Measurements from ENCODE around the gene AP1B1. TPM values are rescaled to one million over a fixed set of nuclear protein-coding genes. Genes with fewer than 3 reads are reported as not detected.

AP1B1 gene
- total and polyA plus RNA-seq, 2 of the 8 experiments (the other 6 are each of a cell fraction or from before 2014, with no cell fraction given): 64.2 to 86.8 TPM

DNA sequence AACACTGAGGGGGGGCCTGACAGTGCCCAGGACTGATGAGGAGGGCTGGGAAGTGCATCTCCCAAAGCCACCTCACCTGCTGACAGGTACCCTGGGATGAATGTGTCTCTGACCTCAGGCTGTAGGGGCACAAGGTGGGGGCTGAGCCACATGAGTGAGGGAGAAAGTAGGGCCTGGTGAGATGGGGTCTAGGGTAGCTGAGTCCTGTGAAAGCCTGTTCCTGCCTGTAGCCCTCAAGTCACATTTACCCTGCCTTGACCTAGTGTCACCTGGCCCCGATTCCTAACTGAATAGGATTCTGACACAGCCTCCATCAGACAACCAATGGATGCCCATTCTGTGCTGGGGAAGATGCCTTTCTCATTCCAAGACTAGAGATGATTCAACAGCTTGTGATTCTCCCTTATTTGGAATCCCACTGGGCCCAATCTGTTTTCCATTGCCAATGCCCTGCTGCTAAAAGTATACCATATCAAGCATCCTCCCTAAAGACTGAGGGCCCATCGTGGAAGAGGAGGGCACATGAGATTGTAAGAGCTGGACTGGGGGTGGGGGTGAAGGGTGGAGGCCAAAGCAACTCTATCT, 38.9 kb upstream of the AP1B1 start (continued):
- TF ChIP-seq, protein P1, sequence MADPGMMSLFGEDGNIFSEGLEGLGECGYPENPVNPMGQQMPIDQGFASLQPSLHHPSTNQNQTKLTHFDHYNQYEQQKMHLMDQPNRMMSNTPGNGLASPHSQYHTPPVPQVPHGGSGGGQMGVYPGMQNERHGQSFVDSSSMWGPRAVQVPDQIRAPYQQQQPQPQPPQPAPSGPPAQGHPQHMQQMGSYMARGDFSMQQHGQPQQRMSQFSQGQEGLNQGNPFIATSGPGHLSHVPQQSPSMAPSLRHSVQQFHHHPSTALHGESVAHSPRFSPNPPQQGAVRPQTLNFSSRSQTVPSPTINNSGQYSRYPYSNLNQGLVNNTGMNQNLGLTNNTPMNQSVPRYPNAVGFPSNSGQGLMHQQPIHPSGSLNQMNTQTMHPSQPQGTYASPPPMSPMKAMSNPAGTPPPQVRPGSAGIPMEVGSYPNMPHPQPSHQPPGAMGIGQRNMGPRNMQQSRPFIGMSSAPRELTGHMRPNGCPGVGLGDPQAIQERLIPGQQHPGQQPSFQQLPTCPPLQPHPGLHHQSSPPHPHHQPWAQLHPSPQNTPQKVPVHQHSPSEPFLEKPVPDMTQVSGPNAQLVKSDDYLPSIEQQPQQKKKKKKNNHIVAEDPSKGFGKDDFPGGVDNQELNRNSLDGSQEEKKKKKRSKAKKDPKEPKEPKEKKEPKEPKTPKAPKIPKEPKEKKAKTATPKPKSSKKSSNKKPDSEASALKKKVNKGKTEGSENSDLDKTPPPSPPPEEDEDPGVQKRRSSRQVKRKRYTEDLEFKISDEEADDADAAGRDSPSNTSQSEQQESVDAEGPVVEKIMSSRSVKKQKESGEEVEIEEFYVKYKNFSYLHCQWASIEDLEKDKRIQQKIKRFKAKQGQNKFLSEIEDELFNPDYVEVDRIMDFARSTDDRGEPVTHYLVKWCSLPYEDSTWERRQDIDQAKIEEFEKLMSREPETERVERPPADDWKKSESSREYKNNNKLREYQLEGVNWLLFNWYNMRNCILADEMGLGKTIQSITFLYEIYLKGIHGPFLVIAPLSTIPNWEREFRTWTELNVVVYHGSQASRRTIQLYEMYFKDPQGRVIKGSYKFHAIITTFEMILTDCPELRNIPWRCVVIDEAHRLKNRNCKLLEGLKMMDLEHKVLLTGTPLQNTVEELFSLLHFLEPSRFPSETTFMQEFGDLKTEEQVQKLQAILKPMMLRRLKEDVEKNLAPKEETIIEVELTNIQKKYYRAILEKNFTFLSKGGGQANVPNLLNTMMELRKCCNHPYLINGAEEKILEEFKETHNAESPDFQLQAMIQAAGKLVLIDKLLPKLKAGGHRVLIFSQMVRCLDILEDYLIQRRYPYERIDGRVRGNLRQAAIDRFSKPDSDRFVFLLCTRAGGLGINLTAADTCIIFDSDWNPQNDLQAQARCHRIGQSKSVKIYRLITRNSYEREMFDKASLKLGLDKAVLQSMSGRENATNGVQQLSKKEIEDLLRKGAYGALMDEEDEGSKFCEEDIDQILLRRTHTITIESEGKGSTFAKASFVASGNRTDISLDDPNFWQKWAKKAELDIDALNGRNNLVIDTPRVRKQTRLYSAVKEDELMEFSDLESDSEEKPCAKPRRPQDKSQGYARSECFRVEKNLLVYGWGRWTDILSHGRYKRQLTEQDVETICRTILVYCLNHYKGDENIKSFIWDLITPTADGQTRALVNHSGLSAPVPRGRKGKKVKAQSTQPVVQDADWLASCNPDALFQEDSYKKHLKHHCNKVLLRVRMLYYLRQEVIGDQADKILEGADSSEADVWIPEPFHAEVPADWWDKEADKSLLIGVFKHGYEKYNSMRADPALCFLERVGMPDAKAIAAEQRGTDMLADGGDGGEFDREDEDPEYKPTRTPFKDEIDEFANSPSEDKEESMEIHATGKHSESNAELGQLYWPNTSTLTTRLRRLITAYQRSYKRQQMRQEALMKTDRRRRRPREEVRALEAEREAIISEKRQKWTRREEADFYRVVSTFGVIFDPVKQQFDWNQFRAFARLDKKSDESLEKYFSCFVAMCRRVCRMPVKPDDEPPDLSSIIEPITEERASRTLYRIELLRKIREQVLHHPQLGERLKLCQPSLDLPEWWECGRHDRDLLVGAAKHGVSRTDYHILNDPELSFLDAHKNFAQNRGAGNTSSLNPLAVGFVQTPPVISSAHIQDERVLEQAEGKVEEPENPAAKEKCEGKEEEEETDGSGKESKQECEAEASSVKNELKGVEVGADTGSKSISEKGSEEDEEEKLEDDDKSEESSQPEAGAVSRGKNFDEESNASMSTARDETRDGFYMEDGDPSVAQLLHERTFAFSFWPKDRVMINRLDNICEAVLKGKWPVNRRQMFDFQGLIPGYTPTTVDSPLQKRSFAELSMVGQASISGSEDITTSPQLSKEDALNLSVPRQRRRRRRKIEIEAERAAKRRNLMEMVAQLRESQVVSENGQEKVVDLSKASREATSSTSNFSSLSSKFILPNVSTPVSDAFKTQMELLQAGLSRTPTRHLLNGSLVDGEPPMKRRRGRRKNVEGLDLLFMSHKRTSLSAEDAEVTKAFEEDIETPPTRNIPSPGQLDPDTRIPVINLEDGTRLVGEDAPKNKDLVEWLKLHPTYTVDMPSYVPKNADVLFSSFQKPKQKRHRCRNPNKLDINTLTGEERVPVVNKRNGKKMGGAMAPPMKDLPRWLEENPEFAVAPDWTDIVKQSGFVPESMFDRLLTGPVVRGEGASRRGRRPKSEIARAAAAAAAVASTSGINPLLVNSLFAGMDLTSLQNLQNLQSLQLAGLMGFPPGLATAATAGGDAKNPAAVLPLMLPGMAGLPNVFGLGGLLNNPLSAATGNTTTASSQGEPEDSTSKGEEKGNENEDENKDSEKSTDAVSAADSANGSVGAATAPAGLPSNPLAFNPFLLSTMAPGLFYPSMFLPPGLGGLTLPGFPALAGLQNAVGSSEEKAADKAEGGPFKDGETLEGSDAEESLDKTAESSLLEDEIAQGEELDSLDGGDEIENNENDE (IDR thresholded peaks at IDR 0.05; ENCODE audit: insufficient replicate concordance, low read length): no peak
- TF ChIP-seq GABPA (IDR thresholded peaks at IDR 0.05; ENCODE audit: borderline replicate concordance, insufficient read depth, low read length) (no peak), FOSL1 (IDR thresholded peaks at IDR 0.05; ENCODE audit: insufficient read depth, low read depth, low read length) (no peak), CHD2 (IDR thresholded peaks at IDR 0.05; ENCODE audit: low read length) (no peak), BACH1 (IDR thresholded peaks at IDR 0.05; ENCODE audit: low read length) (no peak), TBP (IDR thresholded peaks at IDR 0.05; ENCODE audit: low read depth, low read length) (no peak), ZNF274 (IDR thresholded peaks at IDR 0.05; ENCODE audit: borderline replicate concordance, extremely low read depth, low read length) (no peak)
- TF ChIP-seq, protein P2, sequence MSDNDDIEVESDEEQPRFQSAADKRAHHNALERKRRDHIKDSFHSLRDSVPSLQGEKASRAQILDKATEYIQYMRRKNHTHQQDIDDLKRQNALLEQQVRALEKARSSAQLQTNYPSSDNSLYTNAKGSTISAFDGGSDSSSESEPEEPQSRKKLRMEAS (IDR thresholded peaks at IDR 0.05): no peak

Measured in H1 (cell line).